Measurements from ENCODE around the gene ARL17B.
"Not testable (repeated sequence)": the region's sequence is repeated elsewhere in the genome, so short reads cannot be mapped to it uniquely, and the experiment has no call there.

The ARL17B gene

GRCh38 chr17:46400543-46400942 lies 39.0 kb upstream of the ARL17B start:
- H3K36me3 ChIP-seq (ENCODE audit: control insufficient read depth in 1 of 2, insufficient read depth in 2 of 2, low read length in 2 of 2); H3K27me3 ChIP-seq (ENCODE audit: insufficient read depth, low read length); DNase-seq; H3K4ac ChIP-seq (ENCODE audit: low read depth, low read length); H4K8ac ChIP-seq (ENCODE audit: low read depth, low read length); H4K12ac ChIP-seq (ENCODE audit: low read depth, low read length); H3K27ac ChIP-seq (ENCODE audit: low read depth, low read length); H2BK12ac ChIP-seq (ENCODE audit: low read length); H3K4me2 ChIP-seq (ENCODE audit: low read length); H3K4me1 ChIP-seq (ENCODE audit: control insufficient read depth in 1 of 2, insufficient read depth in 2 of 2, low read length in 2 of 2); H3K79me1 ChIP-seq (ENCODE audit: low read length); H3K4me3 ChIP-seq (ENCODE audit: low read depth, low read length); H3K14ac ChIP-seq (ENCODE audit: low read length); H2AFZ ChIP-seq (ENCODE audit: insufficient read depth, low read length, poor library complexity); H3K23ac ChIP-seq (ENCODE audit: low read length); H2BK5ac ChIP-seq (ENCODE audit: low read depth, low read length, poor library complexity); H3K18ac ChIP-seq (ENCODE audit: low read length); H3K9ac ChIP-seq (ENCODE audit: low read length); H2AK5ac ChIP-seq (ENCODE audit: low read length); H3K9me3 ChIP-seq (ENCODE audit: insufficient read depth, low read depth, low read length); H3K79me2 ChIP-seq (ENCODE audit: control insufficient read depth, insufficient read depth, low read length, poor library complexity); H4K91ac ChIP-seq (ENCODE audit: low read depth, low read length); H2BK120ac ChIP-seq (ENCODE audit: insufficient read depth, low read length, poor library complexity): not testable (repeated sequence)
- WGBS (ENCODE audit: extremely low coverage, insufficient coverage, insufficient read length) = no CpG with 5 or more reads among the region's 3 CpGs

GRCh38 chr17:46399993-46400392 lies 38.4 kb upstream of the ARL17B start:
- H3K79me2 ChIP-seq (ENCODE audit: control insufficient read depth, insufficient read depth, low read length, poor library complexity); H4K8ac ChIP-seq (ENCODE audit: low read depth, low read length); H3K27me3 ChIP-seq (ENCODE audit: insufficient read depth, low read length); DNase-seq; H2BK5ac ChIP-seq (ENCODE audit: low read depth, low read length, poor library complexity); H3K4me2 ChIP-seq (ENCODE audit: low read length); H3K9me3 ChIP-seq (ENCODE audit: insufficient read depth, low read depth, low read length); H3K4me1 ChIP-seq (ENCODE audit: control insufficient read depth in 1 of 2, insufficient read depth in 2 of 2, low read length in 2 of 2); H2BK12ac ChIP-seq (ENCODE audit: low read length); H3K79me1 ChIP-seq (ENCODE audit: low read length); H2BK120ac ChIP-seq (ENCODE audit: insufficient read depth, low read length, poor library complexity); H2AFZ ChIP-seq (ENCODE audit: insufficient read depth, low read length, poor library complexity); H3K36me3 ChIP-seq (ENCODE audit: control insufficient read depth in 1 of 2, insufficient read depth in 2 of 2, low read length in 2 of 2); H4K91ac ChIP-seq (ENCODE audit: low read depth, low read length); H3K27ac ChIP-seq (ENCODE audit: low read depth, low read length); H3K4me3 ChIP-seq (ENCODE audit: low read depth, low read length); H3K18ac ChIP-seq (ENCODE audit: low read length); H2AK5ac ChIP-seq (ENCODE audit: low read length); H3K9ac ChIP-seq (ENCODE audit: low read length); H3K23ac ChIP-seq (ENCODE audit: low read length); H3K14ac ChIP-seq (ENCODE audit: low read length); H3K4ac ChIP-seq (ENCODE audit: low read depth, low read length); H4K12ac ChIP-seq (ENCODE audit: low read depth, low read length): not testable (repeated sequence)
- WGBS (ENCODE audit: extremely low coverage, insufficient coverage, insufficient read length) = no CpG with 5 or more reads among the region's 9 CpGs

GRCh38 chr17:46396292-46396691 lies 34.7 kb upstream of the ARL17B start:
- H2BK120ac ChIP-seq (ENCODE audit: insufficient read depth, low read length, poor library complexity); H3K36me3 ChIP-seq (ENCODE audit: control insufficient read depth in 1 of 2, insufficient read depth in 2 of 2, low read length in 2 of 2); H3K4me3 ChIP-seq (ENCODE audit: low read depth, low read length); H3K23ac ChIP-seq (ENCODE audit: low read length); H2AFZ ChIP-seq (ENCODE audit: insufficient read depth, low read length, poor library complexity); H3K4me2 ChIP-seq (ENCODE audit: low read length); DNase-seq; H3K9me3 ChIP-seq (ENCODE audit: insufficient read depth, low read depth, low read length); H3K27me3 ChIP-seq (ENCODE audit: insufficient read depth, low read length); H3K4me1 ChIP-seq (ENCODE audit: control insufficient read depth in 1 of 2, insufficient read depth in 2 of 2, low read length in 2 of 2); H3K14ac ChIP-seq (ENCODE audit: low read length); H3K9ac ChIP-seq (ENCODE audit: low read length); H4K91ac ChIP-seq (ENCODE audit: low read depth, low read length); H3K79me1 ChIP-seq (ENCODE audit: low read length); H3K27ac ChIP-seq (ENCODE audit: low read depth, low read length); H2AK5ac ChIP-seq (ENCODE audit: low read length); H3K79me2 ChIP-seq (ENCODE audit: control insufficient read depth, insufficient read depth, low read length, poor library complexity); H3K18ac ChIP-seq (ENCODE audit: low read length); H4K8ac ChIP-seq (ENCODE audit: low read depth, low read length); H2BK5ac ChIP-seq (ENCODE audit: low read depth, low read length, poor library complexity); H3K4ac ChIP-seq (ENCODE audit: low read depth, low read length); H4K12ac ChIP-seq (ENCODE audit: low read depth, low read length); H2BK12ac ChIP-seq (ENCODE audit: low read length): not testable (repeated sequence)
- no CpG with 5 or more reads among the region's 2 CpGs for WGBS (ENCODE audit: extremely low coverage, insufficient coverage, insufficient read length)

- H2BK120ac ChIP-seq (ENCODE audit: insufficient read depth, low read length, poor library complexity); H2BK12ac ChIP-seq (ENCODE audit: low read length); H4K12ac ChIP-seq (ENCODE audit: low read depth, low read length); H3K79me2 ChIP-seq (ENCODE audit: control insufficient read depth, insufficient read depth, low read length, poor library complexity); H2AK5ac ChIP-seq (ENCODE audit: low read length); H3K4me1 ChIP-seq (ENCODE audit: control insufficient read depth in 1 of 2, insufficient read depth in 2 of 2, low read length in 2 of 2); H3K23ac ChIP-seq (ENCODE audit: low read length); H3K4ac ChIP-seq (ENCODE audit: low read depth, low read length); H3K27me3 ChIP-seq (ENCODE audit: insufficient read depth, low read length); H4K91ac ChIP-seq (ENCODE audit: low read depth, low read length); H3K14ac ChIP-seq (ENCODE audit: low read length); H3K9me3 ChIP-seq (ENCODE audit: insufficient read depth, low read depth, low read length); H3K4me3 ChIP-seq (ENCODE audit: low read depth, low read length); DNase-seq; H3K4me2 ChIP-seq (ENCODE audit: low read length); H2BK5ac ChIP-seq (ENCODE audit: low read depth, low read length, poor library complexity); H3K18ac ChIP-seq (ENCODE audit: low read length); H4K8ac ChIP-seq (ENCODE audit: low read depth, low read length); H3K9ac ChIP-seq (ENCODE audit: low read length); H2AFZ ChIP-seq (ENCODE audit: insufficient read depth, low read length, poor library complexity); H3K27ac ChIP-seq (ENCODE audit: low read depth, low read length); H3K36me3 ChIP-seq (ENCODE audit: control insufficient read depth in 1 of 2, insufficient read depth in 2 of 2, low read length in 2 of 2); H3K79me1 ChIP-seq (ENCODE audit: low read length): not testable (repeated sequence)
- WGBS (ENCODE audit: extremely low coverage, insufficient coverage, insufficient read length) = no CpG with 5 or more reads among the region's 2 CpGs
Measured at GRCh38 chr17:46393702-46394101, 32.1 kb upstream of the ARL17B start.

- not testable (repeated sequence) for H4K91ac ChIP-seq (ENCODE audit: low read depth, low read length); H3K4me1 ChIP-seq (ENCODE audit: control insufficient read depth in 1 of 2, insufficient read depth in 2 of 2, low read length in 2 of 2); H3K27me3 ChIP-seq (ENCODE audit: insufficient read depth, low read length); H3K9ac ChIP-seq (ENCODE audit: low read length); H3K14ac ChIP-seq (ENCODE audit: low read length); H2BK120ac ChIP-seq (ENCODE audit: insufficient read depth, low read length, poor library complexity); H3K4me3 ChIP-seq (ENCODE audit: low read depth, low read length); H2BK5ac ChIP-seq (ENCODE audit: low read depth, low read length, poor library complexity); DNase-seq; H3K23ac ChIP-seq (ENCODE audit: low read length); H2AK5ac ChIP-seq (ENCODE audit: low read length); H3K9me3 ChIP-seq (ENCODE audit: insufficient read depth, low read depth, low read length); H3K18ac ChIP-seq (ENCODE audit: low read length); H3K36me3 ChIP-seq (ENCODE audit: control insufficient read depth in 1 of 2, insufficient read depth in 2 of 2, low read length in 2 of 2); H3K79me2 ChIP-seq (ENCODE audit: control insufficient read depth, insufficient read depth, low read length, poor library complexity); H3K27ac ChIP-seq (ENCODE audit: low read depth, low read length); H3K79me1 ChIP-seq (ENCODE audit: low read length); H4K8ac ChIP-seq (ENCODE audit: low read depth, low read length); H4K12ac ChIP-seq (ENCODE audit: low read depth, low read length); H2BK12ac ChIP-seq (ENCODE audit: low read length); H2AFZ ChIP-seq (ENCODE audit: insufficient read depth, low read length, poor library complexity); H3K4ac ChIP-seq (ENCODE audit: low read depth, low read length); H3K4me2 ChIP-seq (ENCODE audit: low read length)
Measured at GRCh38 chr17:46385491-46385890, 23.9 kb upstream of the ARL17B start.
